Middle frontal gyrus (tissue), 1 donor: Measurements from ENCODE around the gene TNFRSF12A.

Experiments
- DNase-seq: peaks from one replicate; pipeline ENCODE4 v3.0.0-alpha.2; 2015; ENCODE audit warnings: low spot score; ENCODE audit errors: extremely low spot score

TNFRSF12A gene

DNA sequence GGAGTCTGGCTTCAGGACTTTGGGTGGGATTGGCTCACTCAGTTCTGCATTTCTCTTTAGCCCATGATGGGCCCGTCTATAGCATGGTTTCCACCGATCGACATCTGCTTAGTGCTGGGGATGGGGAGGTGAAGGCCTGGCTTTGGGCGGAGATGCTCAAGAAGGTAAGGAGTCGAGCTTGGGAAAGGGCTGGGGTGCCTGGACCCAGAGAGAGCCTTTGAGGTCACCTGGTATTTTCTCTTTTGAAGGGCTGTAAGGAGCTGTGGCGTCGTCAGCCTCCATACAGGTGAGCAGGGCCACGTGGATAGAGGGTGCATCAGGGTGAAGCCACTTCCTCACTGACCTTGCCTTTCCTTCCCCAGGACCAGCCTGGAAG is 5.8 kb downstream of the TNFRSF12A start:
- DNase-seq: no peak

DNA sequence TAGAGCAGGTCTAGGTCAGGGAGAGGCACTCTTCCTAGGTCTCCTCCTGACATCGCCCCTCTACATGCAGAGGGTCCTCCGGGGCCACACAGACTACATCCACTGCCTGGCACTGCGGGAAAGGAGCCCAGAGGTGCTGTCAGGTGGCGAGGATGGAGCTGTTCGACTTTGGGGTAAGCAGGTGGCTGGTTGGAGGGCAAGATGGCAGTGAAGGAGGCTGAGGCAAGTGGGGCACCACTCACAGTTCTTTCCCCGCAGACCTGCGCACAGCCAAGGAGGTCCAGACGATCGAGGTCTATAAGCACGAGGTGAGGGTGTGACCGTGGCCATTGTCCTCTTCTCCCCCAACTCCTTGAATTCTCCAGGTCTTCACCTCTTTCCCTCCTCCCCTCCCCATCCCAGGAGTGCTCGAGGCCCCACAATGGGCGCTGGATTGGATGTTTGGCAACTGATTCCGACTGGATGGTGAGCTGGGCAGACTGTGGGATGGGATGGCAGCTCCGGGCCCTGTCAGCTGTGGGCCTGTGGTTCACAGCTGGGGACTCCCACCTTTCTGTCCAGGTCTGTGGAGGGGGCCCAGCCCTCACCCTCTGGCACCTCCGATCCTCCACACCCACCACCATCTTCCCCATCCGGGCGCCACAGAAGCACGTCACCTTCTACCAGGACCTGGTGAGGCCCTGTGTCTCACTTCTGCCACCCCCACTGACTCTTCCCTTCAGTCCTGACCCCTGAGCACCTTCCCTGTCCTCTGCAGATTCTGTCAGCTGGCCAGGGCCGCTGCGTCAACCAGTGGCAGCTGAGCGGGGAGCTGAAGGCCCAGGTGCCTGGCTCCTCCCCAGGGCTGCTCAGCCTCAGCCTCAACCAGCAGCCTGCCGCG is 6.7 kb downstream of the TNFRSF12A start:
- no peak for DNase-seq

DNA sequence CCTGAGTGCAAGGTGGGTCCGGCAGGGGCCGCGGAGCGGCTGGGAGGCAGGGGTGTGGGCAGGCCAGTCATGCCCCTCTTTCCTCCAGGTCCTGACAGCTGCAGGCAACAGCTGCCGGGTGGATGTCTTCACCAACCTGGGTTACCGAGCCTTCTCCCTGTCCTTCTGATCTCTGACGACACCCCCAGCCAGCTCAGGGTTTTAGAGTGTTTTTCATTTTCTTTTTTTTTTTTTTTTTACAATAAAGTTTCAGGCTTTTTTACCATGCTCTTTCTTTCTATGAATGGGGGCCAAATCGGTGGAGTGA is 7.3 kb downstream of the TNFRSF12A start:
- DNase-seq: no peak

DNA sequence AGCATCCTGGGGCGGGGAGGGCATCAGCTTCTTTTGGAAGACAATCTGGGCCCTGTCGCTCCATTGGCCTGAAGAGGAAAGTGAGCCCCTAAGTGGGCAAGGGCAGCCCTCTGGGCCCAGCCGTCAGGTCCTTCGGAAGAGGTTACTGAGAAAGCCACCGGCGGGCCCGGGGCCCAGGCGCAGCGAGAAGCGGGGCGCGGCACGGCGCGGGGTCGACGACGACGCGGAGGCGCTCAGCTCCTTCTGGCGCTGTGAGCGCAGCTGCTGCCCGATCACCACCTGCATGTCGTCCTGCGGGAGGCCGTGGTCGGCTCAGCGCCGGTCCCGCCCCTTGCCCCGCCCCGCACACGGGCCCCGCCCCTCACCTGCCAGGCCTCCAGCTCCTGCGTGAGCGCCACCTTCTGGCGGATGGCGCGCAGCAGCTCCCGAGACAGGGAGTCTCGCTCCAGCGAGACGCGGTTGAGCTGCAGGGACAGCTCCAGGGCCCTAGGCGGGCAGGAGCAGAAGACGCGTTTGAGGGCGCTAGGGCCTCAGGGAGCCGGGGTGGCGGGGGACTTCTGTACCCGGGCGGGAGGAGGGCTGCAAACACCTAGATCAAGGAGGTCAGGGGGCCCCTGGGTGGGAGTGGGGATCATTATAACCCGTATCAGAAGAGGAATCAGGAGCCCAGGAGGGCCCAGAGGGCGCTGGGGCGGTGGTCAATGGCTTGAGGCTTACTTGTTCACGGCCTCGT is 8.0 kb downstream of the TNFRSF12A start:
- peak; percentile 46 for DNase-seq

DNA sequence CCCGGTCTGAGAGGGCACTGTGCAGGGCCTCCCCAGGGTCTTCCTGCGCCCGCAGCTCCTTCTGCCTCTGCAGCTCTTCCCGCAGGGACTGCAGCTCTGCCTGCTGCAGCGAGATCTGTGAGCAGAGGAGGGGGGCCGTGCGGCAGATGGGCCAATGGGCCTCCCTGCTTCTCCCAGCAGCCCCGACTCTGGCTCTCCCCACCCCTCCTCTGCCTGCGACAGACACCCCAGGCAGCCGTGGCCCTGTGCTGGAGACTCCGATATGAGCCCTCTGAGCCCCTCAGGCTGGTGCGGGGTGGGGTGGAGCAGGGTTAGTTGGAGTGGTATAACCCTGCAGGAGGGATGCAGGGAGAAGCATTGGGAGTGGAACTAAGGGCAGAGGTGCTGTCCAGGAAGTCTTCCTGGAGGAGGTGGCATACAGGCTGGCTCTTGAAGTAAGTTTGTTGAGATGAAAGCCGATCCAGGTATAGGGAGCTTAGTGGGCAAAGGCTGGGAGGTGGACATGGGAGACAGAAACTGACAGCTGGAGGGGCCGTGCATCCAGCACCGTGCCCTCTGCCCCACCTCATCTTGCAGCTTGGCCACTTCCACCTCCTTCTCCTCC is 8.7 kb downstream of the TNFRSF12A start:
- no peak for DNase-seq

DNA sequence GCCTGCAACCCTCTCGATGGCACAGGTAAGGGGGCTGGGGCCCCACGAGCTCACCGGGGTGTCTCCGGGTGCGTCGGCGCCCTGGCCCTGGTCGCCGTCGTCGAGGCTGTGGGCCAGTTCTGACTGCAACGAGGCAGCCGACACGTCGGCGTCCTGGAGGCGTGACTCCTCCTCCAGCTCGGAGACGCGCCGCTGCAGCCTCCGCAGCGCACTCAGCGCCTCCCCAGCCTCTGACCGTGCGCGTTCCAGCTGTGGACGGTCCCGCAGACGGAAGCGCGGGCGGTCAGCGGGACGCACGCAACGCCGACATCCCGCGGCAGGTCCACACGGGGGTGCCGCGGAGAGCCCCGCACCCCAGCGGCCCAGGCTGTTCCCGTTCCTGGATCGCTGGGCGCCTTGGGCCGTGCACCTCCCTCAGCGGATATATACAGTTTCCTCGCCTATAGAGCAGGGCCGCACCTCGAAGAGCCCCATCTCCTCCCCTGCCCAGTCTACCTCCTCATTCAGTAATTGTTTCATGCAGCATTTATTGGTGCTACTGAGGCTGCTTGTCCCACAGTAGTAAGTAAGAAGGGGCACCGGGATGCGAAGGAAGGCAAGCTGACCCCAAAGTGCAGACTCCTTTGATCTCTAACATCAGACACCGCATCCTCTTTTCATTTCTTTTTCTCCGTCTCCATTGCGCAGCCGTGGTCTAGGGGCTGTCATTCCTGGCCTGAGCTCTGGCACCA is 9.5 kb downstream of the TNFRSF12A start:
- no peak for DNase-seq

DNA sequence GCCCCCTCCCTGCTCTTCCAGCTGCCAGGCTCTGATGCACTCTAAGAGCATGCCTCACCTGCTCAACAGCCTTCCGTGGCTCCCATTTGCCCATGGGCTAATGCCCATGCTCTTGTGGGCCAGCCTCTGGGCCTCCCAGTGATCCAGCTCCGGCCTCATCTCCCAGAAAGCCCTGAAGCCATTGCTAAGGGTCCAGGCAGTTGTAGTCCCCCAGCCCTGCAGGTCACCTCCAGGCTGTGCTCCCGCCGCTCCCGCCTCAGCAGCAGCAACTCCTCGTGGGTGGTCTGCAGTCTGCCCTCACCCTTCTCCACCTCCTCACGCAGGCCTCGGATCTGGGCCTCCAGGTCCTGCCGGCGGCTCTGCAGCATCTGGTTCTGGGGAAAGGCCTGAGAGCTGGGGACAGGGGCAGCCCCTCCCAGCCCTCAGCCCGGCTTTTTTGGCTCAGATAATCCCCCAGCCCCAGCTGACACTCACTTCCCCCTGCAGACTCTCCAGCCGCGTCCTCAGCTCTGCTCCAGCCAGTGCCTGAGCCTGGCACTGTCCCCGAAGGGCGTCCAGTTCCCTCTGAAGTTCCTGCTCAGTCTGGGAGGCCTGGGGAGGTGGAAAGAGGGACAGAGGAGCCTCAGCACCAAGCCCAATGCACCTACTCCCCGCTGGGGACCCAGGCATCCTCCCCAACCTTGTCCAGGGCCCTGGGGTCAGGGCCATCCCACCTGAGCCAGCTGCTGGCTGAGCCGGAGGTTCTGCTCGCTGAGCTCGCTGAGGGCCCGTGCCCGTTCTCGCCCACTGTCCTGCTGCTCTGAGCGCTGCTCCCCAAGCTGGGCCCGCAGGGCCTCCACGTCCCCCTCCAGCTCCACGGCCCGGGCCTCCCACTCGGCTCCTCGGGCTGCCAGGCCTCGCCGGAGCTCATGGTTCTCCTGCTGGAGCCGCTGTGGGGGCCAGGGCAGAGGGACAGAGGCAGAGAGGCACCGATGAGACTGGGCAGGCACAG is 10.3 kb downstream of the TNFRSF12A start:
- DNase-seq: no peak

DNA sequence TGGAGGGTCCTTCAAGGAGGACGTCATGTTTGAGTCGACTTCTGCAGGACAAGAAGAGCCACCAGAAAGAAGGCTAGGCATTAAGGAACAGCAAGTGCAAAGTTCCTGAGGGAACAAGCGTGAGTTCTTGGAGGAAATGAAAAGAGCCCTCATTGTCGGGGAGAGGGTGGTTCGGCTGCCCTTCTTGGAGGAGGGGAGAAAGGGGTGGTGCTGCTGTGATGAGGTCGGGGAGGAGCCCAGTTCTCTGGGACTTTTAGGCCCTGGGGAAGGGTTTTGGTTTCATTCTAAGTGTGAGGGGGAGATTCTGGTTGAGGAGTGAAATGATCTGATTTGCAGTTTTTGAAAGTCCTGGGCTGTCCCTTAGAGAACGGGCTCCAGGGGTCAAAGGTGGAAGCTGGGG is 12.5 kb downstream of the TNFRSF12A start:
- no peak for DNase-seq

DNA sequence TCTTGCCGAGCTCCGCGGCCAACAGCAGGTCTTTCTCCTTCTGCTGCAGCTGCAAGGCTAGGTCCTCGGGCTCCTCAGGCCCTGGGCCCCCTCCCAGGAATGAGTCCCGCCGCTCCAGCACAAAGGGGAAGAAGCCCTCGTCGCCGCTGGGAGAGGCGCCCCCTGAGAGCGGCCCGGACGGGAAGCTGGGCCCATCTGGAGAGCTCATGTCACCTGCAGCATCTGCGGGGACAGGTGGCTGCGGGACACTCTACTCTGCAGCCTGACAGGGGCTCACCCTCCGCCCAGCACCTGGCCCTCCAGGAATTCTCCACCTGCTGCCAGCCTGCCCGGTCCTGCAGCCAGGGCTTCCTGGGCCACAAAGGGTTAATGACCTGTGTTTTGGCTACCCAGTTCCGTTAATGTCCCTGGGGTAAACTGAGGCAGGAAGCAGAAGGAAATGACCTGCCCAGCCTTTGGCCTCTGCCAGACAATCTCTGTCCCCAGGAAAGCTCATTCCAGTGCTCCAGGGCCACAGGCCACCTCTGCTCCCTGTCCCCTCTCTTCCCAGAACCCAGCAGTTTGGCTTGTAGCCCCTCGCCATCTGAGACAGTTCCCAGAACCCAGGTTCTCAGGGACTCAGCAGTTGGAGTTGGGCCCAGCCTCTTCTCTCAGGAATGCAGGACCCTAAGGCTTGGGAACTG is 15.3 kb downstream of the TNFRSF12A start:
- no peak for DNase-seq

DNA sequence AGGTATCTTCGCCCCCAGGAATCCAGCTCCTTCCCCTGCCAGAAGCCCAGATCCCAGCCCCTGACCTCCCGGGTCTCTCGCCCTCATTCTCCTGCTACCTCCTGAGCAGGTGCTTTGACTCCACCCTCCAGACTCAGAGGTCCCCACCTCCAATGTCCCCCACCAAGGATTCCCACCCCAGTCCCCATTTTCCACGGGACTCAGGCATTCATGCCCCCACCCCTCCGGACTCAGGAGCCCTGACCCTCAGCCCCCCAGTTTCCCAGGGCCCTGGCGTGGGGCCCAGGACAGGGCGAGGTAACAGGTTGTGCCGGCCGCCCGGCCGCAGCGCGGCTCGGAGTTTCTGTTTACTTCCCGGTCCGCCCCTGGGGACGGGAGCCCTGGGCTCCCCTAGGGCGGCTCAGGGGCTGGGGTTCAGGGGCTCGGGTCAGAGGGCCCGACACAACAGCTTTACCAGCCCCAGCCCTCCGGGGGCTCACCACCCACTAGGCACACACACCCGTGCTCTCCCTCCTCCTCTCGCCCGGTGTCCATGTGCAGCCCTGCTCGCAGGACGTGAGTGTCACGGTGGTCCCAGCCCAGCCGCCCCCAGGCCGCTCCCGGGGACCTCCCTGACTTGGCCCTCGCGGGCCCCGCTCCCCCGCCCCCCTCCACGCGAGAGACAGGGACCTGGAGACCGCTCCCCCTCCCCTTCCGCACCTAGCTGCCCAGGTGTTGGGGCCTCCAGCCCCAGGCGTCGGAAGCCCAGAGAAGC is 16.0 kb downstream of the TNFRSF12A start:
- DNase-seq: no peak

DNA sequence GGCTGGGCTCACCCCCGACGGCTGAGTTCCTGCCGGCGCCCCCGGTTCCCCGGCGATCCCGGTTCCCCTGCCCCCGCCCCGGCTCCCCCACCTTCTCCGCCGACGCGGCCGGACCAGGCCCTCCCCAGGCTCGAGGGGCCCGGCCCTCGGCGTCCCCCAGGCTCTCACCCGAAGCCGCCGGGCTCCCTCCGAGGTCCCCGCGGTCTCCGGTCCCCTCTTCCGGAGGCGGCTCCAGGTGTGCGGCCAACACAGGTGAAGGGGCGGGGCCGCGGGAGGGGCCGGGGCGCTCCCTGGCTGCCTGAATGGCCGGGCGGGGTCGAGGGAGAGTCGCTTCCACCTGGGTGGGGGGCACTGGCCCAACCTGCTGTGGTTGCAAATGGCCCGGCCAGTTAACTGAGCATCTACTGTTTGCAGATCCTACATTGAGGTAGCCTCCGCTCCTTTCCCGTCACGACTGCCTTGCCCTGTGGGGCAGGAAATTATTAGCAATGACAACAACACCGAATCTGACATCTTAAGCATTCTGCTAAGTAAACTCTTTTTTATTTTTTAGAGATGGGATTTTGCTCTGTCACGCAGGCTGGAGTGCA is 16.7 kb downstream of the TNFRSF12A start, which contains the start of gene BICDL2:
BICDL2 (minus strand) TSS at position 219 of the 590 bp plus-strand sequence. CDS start 1,448 bp downstream, outside the sequence.
- no peak for DNase-seq

DNA sequence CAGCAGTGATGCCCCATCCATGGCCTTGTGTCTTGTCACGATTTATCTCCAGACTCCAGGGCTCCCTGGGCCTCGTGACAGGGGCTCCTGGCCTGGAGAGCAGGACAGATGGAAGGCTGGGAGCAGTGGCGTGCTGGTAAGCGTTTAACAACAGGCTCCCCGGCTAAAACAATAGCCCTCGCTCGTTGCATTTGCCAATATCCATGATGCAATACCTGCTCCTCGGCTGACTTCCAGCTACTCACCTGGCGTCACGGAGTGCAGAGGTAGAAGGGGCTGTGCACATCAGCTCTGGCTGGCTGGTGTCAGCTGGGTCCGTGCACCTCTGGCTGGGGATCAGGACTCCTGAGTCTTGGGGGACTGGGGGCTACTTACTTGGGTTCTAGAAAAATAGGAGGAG is 18.1 kb downstream of the TNFRSF12A start:
- no peak for DNase-seq

DNA sequence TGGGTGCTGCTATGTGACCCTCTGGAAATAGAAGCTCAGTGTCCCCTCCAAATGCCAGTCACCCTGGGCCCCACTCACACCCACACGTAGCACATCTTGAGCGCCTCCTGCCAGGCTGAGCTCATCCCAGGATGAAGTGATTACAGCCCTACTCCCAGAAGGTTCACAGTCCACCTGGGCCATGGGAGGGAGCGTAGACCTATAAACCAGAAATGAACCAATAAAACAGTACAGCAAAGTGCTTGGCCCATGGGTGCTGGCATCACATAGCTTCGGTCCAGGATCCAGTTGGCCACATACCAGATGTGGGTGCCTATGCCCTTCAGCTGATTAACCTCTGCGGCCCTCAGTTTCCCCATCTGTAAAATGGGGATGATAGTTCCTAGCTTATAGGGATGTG is 18.7 kb downstream of the TNFRSF12A start:
- no peak for DNase-seq

DNA sequence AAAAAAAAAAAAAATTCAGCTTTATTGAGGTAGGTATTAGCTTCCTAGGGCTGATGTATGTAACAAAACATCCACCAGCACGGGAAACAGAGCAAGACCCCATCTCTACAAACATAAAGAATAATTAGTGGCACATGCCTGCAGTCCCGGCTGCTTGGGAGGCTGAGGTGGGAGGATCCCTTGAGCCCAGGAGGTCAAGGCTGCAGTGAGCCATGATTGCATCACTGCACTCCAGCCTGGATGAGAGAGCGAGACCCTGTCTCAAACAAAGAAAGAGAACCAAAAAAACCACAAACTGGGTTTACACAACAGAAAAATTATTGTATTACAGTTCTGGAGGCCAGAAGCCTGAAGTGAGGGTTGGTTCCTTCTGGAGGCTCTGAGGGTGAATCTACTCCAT is 22.2 kb downstream of the TNFRSF12A start:
- no peak for DNase-seq

DNA sequence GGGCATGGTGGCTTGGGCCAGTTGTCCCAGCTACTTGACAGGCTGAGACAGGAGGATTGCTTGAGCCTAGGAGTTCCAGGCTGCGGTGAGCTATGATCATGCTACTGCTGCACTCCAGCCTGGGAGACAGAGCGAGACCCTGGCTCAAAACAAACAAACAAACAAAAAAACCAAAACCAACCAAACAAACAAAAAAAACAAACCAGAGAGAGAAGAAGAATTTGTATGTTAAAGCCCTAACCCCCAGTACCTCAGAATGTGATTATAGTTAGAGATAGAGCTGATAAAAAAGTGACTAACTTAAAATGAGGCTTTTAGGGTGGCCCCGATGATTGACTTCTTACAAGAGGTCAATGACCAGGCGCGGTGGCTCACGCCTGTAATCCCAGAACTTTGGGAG is 24.5 kb downstream of the TNFRSF12A start:
- DNase-seq: no peak

DNA sequence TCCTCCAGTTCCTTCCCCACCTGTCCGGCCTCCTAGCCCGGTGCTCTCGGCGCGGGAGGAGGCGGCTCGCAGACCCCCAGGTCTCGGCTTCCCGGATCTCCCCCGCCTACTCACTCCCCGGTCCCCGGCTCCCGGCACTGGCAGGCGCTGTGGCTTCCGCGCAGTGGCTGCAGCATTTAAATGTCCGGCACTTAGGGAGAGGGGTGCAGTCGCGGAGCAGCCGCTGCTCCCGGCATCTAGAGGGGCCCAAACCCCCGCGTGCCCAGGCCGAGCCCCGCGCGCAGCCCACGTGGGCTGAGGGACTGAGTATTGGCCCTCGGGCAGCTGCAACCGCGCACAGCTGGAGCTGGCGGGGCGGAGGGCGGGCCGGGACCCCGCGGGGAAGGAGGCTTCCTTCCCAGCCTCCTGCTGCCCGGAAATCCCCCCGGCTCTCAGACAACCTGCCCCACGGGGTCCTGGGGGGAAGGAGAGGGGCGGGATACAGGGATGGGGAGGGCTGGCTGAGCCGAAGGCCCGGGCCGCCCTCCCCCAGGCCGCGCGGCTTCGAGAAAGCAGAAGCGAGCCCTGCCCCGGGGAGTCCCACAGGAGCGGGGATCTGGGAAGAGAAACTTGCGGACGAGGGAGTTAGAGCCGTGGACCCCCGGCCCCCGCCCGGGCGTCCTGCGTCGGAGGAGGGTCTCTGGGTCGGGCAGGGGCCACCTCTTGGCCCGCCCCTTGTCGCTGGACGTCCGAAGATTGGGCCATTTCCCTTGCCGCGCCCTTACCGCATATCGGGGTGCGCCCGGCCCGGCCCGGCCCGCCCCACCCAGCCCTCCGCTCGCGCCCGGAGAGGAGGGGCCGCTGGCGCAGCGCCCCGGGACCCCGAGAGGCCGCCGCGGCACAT is 25.8 kb downstream of the TNFRSF12A start, which contains the start of gene MMP25:
MMP25 (plus strand) TSS at position 804 of the 883 bp plus-strand sequence. CDS start 357 bp downstream, outside the sequence.
- no peak for DNase-seq

DNA sequence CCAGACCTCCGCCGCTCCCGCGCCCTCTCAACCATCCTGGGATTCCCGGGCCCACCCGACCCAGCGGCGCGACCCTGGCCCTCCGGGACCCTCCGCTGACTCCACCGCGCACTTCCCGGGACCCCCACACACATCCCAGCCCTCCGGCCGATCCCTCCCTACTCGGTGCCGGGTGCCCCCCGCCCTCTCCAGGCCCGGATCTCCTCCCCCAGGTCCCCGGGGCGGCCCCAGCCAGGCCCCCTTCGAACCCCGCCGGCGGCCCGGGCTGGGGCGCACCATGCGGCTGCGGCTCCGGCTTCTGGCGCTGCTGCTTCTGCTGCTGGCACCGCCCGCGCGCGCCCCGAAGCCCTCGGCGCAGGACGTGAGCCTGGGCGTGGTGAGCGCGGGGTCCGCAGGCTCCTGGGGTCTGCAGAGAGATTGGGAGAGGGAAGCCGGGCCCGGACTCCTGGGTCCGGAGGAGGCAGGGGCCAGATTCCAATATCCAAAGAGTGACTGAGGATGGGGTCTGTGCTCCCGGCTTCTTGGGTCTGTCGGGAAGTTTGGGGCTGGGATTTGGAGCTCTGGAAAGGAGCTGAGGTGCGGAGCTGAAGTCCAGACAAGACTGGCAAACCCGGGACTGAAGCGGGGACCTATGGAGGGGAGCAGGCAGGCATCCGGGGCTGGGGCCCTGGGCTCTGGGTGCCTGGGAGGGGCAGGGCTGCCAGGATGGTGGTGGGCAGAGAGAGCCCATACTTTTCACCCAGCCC is 26.6 kb downstream of the TNFRSF12A start:
- DNase-seq: no peak
